Mucosa of descending colon (tissue), 3 donors: ENCODE results near the gene CENPP. TPM values are rescaled to one million over a fixed set of nuclear protein-coding genes. Genes with fewer than 3 reads are reported as not detected.

ENCODE experiments used
- ATAC-seq: fragments of 200-7000 bp; cut with Tn5 transposase; one replicate; pipeline ENCODE4 v1.9.1; 2020; ENCODE audit warnings: mild to moderate bottlenecking, moderate library complexity
- DNase-seq, 3 donors: peaks; one replicate each; pipeline ENCODE4 v3.0.0-alpha.2; 2020
- H3K36me3 ChIP-seq: fragments of 200-600 bp; one replicate; pipeline ENCODE4 v1.8.0; 2021; ENCODE audit warnings: low read depth, mild to moderate bottlenecking
- H3K4me1 ChIP-seq: fragments of 200-600 bp; one replicate; pipeline ENCODE4 v1.8.0; 2021; ENCODE audit warnings: low read depth, mild to moderate bottlenecking
- H3K4me3 ChIP-seq: fragments of 200-600 bp; one replicate; pipeline ENCODE4 v1.8.0; 2021; ENCODE audit warnings: mild to moderate bottlenecking
- H3K9me3 ChIP-seq: fragments of 200-600 bp; one replicate; pipeline ENCODE4 v1.8.0; 2021; ENCODE audit warnings: mild to moderate bottlenecking
- intact Hi-C, 2 donors: fragments of 100-400 bp; cut with DNase I in 1 of 2; cut with micrococcal nuclease in 1 of 2; formaldehyde crosslinking; loops; one replicate each; pipeline versions ENCODE4 v1.11.0 to v1.11.1; 2022; cut with DNase I, micrococcal nuclease
- total RNA-seq, 3 donors: library from RNA; stranded (reverse); fragmentation: NEBNext Ultra II Directional in 2 of 3; extraction: Animal tissue kit (Norgen Biotek cat#: 25700) in 2 of 3; gene quantifications; one replicate each; pipeline versions ENCODE4 v1.2.1 to v1.2.4, GENCODE V29; 2021 to 2023
- TF ChIP-seq, protein P1 (sequence below): fragments of 200-600 bp; IDR thresholded peaks from one replicate; pipeline ENCODE4 v1.8.0; 2022; ENCODE audit warnings: antibody characterized with exemption, mild to moderate bottlenecking
- donor health status: DM: no; HTN: no; CAD: no; lungs with moderate emphysema.
- donor health status: DM: no; HTN: no; CAD: no.
- donor health status: DM: no; HTN: yes; CAD: no.

Gene CENPP
- total RNA-seq, 3 donors from 2014 or later, result 2.0 to 4.9 (median 3.3) TPM

DNA sequence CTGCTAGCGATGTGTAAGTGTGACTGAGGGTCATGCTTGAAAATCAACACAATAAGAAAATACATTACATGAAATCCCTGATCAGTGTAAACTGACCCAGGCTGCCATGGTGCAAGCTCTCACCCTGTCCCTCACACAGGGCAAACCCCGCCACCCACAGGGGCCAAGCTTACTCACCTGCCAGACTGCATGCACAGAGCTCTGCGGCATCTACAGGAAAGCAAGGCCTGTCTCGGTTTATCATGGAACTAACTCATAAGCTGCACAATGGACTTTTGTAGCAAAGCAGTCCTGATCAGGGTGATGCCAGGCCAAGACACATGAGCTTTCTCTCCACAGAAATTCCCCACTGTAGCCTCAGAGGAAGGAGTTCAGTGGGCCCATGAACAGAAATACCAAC, 334.5 kb downstream of the CENPP start:
- intact Hi-C loops, result no loop called here
- Histone ChIP-seq H3K4me1 (no peaks in the 10 kb centered on the region), H3K4me3 (no peak overlapping the region), H3K36me3 (no peaks in the 10 kb centered on the region), H3K9me3 (no peaks in the 10 kb centered on the region)
- ATAC-seq (no peak), DNase-seq (no peak)
- TF ChIP-seq, protein P1, sequence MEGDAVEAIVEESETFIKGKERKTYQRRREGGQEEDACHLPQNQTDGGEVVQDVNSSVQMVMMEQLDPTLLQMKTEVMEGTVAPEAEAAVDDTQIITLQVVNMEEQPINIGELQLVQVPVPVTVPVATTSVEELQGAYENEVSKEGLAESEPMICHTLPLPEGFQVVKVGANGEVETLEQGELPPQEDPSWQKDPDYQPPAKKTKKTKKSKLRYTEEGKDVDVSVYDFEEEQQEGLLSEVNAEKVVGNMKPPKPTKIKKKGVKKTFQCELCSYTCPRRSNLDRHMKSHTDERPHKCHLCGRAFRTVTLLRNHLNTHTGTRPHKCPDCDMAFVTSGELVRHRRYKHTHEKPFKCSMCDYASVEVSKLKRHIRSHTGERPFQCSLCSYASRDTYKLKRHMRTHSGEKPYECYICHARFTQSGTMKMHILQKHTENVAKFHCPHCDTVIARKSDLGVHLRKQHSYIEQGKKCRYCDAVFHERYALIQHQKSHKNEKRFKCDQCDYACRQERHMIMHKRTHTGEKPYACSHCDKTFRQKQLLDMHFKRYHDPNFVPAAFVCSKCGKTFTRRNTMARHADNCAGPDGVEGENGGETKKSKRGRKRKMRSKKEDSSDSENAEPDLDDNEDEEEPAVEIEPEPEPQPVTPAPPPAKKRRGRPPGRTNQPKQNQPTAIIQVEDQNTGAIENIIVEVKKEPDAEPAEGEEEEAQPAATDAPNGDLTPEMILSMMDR, result no peak

DNA sequence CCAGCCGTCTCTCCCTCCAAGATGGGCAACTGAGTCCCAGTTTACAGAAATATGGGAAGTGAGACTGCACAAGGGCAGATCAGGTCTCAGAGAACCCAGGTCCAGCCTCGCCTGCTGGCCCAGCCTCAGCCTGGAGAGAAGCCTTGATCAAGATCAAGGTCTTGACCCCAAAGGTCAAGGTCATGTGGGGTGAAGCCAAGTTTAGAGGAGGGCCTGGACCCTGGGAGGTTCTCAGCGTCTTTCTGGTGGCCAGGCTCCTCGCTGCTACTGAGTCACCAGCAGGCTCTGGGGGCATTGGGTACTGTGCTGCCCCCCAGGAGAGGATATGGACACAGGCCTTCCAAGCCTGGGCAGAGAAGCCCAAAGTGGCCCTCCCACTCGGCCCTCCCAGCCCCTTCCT, 335.4 kb downstream of the CENPP start:
- Histone ChIP-seq H3K4me1 (no peaks in the 10 kb centered on the region), H3K9me3 (no peaks in the 10 kb centered on the region), H3K4me3 (no peak overlapping the region), H3K36me3 (no peaks in the 10 kb centered on the region)
- ATAC-seq (no peak), DNase-seq (no peak)
- intact Hi-C loops, result no loop called here
- TF ChIP-seq, protein P1, result no peak

DNA sequence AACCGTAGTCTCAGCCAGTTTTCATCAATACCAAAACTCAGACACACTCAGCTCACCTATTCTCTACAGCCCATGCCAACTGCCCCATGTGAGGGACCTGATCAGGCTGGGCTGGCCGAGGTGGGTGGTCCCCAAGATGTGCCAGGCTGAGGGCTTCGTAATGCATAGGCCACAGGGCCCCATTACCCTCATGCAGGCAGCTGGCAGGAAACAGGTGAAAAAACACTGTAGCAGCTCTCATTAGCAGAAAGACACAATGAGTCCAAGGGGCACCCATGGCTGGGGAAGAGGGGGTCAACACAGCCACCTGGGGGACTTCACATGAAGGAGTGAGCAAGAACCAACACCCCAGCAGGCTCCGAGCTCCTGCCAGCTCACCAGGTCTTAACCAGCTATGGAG, 336.0 kb downstream of the CENPP start:
- Histone ChIP-seq H3K4me3 (no peak overlapping the region), H3K36me3 (no peaks in the 10 kb centered on the region), H3K9me3 (no peaks in the 10 kb centered on the region), H3K4me1 (no peaks in the 10 kb centered on the region)
- ATAC-seq (no peak), DNase-seq (peak in 1 of 3 donors; percentile 7)
- intact Hi-C loops, result no loop called here
- TF ChIP-seq, protein P1, result no peak

DNA sequence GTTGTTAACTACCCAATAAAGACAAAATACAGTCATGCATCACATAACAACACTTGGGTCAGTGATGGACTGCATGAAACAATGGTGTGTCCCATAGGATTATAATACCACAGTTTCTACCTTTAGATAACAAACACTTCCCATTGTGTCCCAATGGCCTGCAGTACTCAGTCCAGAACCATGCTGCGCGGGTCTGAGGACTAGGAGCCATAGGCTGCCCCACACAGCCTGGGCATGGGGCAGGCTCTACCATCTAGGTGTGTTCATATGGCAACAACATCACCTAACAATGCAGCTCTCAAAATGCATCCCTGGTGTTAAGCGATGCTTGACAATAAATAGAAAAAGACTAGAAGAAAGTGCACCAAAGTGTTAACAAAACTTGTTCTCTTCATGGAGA, 337.4 kb downstream of the CENPP start:
- DNase-seq, result no peak
- no peaks in the 10 kb centered on the region for H3K4me1 ChIP-seq
- intact Hi-C loops, result no loop called here
- ATAC-seq, result no peak
- TF ChIP-seq, protein P1, result no peak
- no peak overlapping the region for H3K4me3 ChIP-seq
- no peaks in the 10 kb centered on the region for H3K9me3 ChIP-seq
- no peaks in the 10 kb centered on the region for H3K36me3 ChIP-seq

DNA sequence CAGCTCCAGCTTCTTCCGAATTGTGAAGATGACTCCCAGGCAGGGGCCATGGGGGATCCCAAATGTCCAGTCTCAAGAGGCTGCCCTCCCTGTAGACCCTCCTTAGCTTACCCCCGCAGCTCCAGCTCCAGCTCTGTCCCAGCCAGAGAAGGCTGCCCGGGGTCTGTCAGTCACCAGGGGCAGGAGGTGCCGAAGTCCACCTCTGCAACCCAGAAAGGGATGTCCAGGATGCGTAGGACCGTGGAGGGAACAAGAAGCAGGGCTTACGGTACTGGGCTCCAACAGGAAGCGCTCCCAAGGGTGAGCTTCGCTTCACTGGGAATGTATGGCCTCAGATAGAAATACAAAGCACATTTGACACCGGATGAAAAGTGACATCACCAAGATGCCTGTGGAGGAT, 338.2 kb downstream of the CENPP start:
- Histone ChIP-seq H3K9me3 (no peaks in the 10 kb centered on the region), H3K36me3 (no peaks in the 10 kb centered on the region), H3K4me3 (no peak overlapping the region), H3K4me1 (peaks cover 5% of the 10 kb centered on the region)
- TF ChIP-seq, protein P1, result no peak
- intact Hi-C loops, result no loop called here
- ATAC-seq (no peak), DNase-seq (no peak)
